HG03103 (cell line): ENCODE results near the gene MRPL53.
A peak's percentile ranks its signal among the peaks of the same experiment; 100 is the strongest.
"Not testable (repeated sequence)": the region's sequence is repeated elsewhere in the genome, so short reads cannot be mapped to it uniquely, and the experiment has no call there.

Source experiments
- ATAC-seq: cut with Tn5 transposase; IDR thresholded peaks from one replicate; pipeline ENCODE4 v1.9.1; 2021; ENCODE audit warnings: low read depth; ENCODE audit not compliant: unreplicated experiment

The MRPL53 gene

GRCh38 chr2:74482801-74483674 is 10.6 kb upstream of the MRPL53 start, which contains the start of the genes CCDC142 and TTC31:
TSS of gene CCDC142 (minus strand) at chr2:74482998. CDS start at chr2:74482837, 161 bp downstream.
TSS of gene TTC31 (plus strand) at chr2:74483081. CDS start at chr2:74483096, 15 bp downstream.
- ATAC-seq: peak; percentile 77

GRCh38 chr2:74481961-74482800 is 9.7 kb upstream of the MRPL53 start:
- ATAC-seq: peak; percentile 36

- no peak for ATAC-seq
These were observed 9.0 kb upstream of the MRPL53 start for GRCh38 chr2:74481431-74481830.

GRCh38 chr2:74474899-74475298 is 2.4 kb upstream of the MRPL53 start:
- ATAC-seq: no peak

GRCh38 chr2:74474481-74474880 is 2.0 kb upstream of the MRPL53 start:
- ATAC-seq: no peak

- no peak for ATAC-seq
These were observed 422 bp upstream of the MRPL53 start for GRCh38 chr2:74472945-74473258.

- ATAC-seq: no peak
These were observed 981 bp downstream of the MRPL53 start for GRCh38 chr2:74471332-74472065.

GRCh38 chr2:74470742-74471141 is 1.7 kb downstream of the MRPL53 start:
- not testable (repeated sequence) for ATAC-seq

GRCh38 chr2:74464406-74464805 is 8.1 kb downstream of the MRPL53 start:
- no peak for ATAC-seq

GRCh38 chr2:74462786-74463105 is 9.7 kb downstream of the MRPL53 start:
- ATAC-seq: no peak

- ATAC-seq: no peak
These were observed 10.3 kb downstream of the MRPL53 start for GRCh38 chr2:74462054-74462785.

GRCh38 chr2:74461187-74462053 is 11.1 kb downstream of the MRPL53 start:
- ATAC-seq: no peak

- ATAC-seq: not testable (repeated sequence)
These were observed 12.3 kb downstream of the MRPL53 start for GRCh38 chr2:74460187-74460586.

GRCh38 chr2:74459503-74460118 is 12.9 kb downstream of the MRPL53 start:
- ATAC-seq: not testable (repeated sequence)

GRCh38 chr2:74458938-74459363 is 13.5 kb downstream of the MRPL53 start:
- ATAC-seq: no peak

- peak; percentile 75 for ATAC-seq
These were observed 14.1 kb downstream of the MRPL53 start, which contains the start of gene WBP1 for GRCh38 chr2:74458132-74458937. TSS of gene WBP1 (plus strand) at chr2:74458438. CDS start at chr2:74458603, 165 bp downstream.

- ATAC-seq: peak; percentile 31
These were observed 14.8 kb downstream of the MRPL53 start for GRCh38 chr2:74457549-74458131.
